Hypothalamus (tissue), 51 donors: Measurements from ENCODE around the gene ADA.
A peak's percentile ranks its signal among the peaks of the same experiment; 100 is the strongest.

Experiments
- DNase-seq, 51 donors: peaks; one replicate each; lab custom pipeline; 2025; lab: John Stamatoyannopoulos, UW

The ADA gene

DNA sequence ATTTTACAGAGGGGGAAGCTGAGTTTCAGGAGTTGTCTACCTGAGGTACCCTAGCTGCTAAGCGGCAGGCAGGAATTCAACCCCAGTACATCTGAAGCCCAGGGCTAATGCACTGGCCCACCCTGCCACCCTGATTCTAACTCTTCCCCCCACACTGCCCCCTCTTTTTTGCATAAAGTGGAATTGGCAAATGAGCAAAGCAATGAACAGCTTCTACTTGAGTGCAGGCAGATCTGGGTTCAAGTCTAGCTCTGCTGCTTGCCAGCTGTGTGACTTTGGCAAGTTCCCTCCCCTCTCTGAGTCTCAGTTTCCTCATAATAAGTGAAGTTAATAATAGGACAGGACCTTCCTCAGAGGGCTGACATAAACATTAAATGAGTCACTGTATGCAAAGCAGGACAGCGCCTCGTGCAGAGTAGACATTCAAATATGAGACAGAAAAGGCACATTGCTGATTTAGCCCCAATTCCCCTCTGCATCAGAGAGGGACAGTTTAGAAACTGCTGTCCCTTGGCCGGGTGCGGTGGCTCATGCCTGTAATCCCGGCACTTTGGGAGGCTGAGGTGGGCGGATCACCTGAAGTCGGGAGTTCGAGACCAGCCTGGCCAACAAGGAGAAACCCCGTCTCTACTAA is 4.7 kb downstream of the ADA start:
- no peak for DNase-seq

DNA sequence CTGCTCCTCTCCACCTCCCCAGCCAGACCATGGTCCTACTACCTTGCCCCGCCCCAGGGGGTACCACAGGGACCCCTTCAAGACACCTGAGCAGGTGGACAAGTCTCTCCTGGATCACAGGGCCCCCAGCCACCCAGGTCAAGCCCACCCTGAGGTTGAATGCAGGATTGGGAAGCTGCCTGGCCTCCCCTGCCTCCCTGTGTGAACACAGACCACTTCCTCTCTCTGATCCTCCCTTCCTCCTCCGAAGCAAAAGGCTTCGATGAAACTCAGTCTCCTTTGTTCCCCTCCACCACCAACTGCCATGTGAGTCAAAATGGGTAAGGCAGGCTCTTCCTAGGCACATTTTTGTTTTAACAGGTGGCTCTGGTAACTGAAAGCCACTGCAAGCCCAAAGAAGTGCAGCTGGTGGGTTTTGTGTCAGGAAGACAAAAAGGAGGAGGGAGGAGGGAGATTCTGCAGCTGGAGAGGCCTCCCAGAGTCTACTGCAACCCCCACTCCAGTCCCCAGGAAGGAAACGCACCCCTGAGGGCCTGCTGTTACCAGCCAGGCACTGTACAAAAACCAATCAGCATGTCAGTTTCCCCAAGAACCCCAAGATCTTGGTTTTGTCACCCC is 5.4 kb downstream of the ADA start:
- DNase-seq: no peak

DNA sequence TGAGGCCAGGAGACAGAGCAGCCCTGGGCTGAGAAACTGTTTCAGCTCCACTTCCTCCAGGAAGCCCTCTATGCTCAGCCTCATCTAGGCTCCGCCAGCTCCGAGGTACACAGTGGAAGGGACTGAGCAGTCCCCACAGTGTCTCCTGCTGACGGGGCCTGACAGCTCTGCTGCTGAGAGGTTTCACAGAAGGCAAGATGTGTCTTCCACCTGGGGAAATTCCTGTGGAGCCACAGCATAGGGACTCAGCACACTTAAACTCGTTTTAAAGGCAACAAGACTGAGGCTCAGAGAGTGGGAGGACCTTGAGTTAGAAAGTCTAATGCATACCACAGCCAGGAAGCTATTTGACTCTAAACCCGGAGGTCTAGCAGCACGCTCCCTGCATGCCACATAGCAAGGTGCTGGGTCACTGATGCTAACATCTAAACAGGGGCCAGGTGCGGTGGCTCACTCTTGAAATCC is 6.8 kb downstream of the ADA start:
- DNase-seq: no peak

DNA sequence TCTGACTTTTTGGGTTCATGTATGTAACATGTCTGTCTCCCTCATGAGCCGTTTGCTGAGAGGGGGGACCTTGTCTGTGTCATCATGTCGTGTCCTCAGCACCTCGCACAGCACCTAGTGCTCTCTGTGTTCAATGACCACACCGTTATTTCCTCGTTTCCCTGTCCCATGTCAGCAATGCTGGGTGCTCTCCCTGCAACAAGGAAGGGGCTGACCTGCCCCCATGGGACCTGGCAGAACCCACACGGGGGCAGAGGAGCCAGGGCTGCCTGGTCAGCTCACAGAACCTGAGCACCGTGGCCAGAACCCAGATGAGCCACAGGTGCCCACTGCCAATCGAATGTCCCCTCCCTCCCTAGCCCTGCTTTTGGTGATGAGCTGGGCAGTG is 7.3 kb downstream of the ADA start:
- no peak for DNase-seq

DNA sequence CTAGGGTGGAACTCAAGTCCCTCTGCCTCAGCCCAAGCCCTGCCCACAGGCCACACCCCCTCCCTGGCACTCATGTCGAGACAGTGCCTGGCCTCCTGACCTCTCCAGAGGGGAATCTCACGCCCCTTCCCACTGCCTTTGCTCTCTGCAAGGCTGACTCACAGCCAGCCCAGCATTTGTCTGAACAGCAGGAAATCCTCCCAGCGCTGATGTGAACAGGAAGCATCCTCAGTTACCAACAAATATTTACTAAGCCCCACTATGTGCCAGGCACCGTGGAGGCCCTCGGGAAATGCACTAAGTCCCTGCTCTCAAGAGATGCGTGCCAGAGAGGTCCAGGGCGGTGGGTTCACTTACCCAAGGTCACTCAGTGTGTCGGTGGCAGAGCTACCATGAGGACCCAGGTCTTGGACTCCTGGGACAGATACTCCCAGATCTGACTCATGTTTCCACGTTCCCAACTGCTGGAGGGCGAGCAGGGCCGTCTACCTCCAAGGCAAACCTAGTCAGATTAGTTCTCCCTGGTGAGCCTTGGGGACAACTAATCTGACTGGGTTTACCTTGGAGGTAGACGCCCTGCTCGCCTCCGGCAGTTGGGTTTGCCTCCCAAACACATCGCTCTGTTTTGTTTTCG is 7.8 kb downstream of the ADA start:
- DNase-seq: peak in 3 of 51 donors; percentile 5 to 10 (median 6)

DNA sequence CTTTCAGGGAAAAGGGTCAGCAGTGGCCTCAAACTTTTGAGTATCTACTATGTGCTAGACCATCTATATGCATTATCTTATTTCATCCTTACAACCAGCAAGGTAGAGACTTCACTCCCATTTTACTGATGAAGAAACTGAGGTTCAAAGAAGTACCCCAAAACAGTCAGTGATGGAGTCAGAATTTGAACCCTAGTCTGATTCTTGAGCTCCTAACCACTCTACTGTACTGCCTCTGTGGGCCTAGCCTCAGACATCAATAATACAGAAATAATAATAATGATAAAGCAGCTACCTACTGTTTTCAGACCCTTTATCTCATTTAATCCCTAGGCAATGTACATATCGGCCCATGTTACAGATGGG is 8.4 kb downstream of the ADA start:
- no peak for DNase-seq

DNA sequence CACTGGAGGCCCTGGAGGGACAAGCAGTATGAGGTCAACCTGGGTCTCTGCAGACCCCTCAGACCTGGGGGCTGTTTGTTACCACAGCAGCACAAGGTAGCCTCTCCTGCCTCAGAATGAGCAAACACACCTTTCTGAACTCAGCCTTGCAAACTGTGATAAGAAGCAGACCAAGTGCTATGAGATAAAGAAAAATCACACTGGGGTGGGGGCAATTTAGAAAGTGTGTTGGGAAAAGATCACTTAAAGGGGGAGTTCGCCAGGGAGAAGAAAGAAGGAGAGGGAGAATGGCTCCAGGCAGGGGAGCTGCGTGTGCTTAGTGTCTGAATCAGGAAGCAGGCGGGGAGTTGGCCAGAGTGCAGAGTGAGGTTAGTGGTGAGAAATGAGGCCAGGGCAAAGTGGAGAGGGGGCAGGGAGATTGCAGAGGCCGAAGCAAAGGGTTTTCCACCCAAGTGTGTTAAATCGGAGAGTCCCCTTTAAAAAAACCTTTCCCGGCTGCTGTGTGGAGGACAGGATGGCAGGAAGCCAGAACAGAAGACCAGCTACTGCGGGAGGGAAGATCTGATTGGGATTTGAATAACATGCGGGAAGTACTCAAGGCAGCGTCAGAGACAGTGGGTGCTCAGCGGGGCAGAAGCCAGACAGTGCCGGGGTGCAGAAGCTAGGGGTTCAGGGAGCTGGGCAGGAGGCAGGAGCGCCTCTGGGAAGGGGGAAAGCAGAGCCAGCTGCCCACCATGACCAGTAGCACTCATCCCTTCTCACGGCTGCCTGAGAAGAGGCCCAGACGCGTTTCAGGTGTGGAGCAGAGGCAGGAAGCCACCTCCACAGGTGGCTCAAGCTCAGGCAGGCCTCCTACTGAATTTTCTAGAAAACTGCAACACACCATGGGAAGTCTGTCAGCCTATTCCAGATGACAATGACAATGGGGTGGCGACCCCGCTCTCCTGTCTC is 9.0 kb downstream of the ADA start:
- DNase-seq: peak in 37 of 51 donors; percentile 10 to 75 (median 46)

DNA sequence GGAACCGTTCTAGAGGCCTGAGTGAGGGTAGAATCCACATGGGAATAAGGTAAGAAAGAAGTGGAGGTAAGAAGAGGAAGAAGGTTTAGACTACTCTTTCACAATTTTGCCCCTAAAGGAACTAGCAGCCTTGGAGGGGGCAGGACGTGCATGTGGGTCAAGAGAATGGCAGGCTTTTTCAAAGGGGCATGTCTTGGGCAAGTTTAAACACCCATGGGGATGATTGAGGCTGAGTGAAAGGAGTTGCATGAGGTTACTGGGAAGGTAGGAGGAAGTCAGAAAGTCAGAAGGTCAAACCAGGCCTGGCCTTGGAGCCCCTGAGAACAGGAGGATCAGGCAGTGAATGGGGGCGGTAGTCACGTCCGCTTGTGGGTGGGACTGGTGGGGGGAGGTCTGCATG is 10.2 kb downstream of the ADA start:
- DNase-seq: no peak

DNA sequence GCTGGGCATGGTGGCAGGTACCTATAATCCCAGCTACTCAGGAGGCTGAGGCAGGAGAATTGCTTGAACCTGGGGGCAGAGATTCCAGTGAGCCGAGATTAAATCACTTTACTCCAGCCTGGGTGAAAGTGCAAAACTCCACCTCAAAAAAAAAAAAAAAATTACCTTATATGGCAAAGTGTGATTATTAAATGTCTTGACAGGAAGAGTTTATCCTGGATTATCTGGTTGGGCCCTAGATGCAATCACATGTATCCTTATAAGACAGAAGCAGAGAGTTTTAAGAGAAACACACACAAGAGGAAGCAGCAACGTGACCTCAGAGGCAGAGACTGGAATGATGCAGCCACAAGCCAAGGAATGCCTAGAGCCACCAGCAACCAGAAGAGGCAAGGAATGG is 11.0 kb downstream of the ADA start:
- DNase-seq: no peak

DNA sequence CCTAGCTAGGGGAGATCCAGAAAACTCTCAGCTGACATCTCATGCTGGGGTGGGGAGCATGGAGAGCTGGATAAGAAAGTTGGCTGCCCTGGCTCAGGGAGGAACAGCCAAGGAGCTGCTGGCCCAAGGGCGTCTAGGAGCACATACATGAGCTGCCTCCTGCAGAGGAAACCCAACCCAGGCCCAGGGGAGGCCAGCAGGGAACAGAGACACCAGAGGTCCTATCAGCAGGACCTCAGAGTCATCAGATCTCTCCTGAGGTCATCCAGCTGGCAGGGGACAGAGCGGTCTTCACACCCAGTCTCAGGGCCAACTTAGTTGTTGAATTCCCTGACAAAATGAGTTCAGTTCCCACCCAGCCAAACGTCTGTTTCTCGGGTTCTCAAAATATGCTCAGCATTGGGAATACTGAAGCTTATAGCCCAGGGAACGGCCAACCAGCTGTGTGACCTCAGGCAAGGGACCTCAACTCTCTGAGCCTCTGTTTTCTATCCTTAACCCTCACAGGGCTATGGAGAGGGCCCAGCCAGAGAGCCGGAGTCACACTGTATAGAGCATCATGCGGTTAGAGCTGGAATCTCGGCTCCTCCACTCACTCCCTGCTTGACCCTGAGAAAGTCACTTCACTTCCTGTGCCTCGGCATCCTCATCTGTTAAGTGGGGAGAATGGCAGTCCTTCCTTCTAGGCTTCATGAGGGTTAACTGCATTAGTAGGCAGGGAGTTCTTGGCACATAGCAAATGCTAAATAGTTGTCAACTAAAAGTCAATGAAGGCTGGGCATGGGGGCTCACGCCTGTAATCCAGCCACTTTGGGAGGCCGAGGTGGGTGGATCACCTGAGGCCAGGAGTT is 13.8 kb downstream of the ADA start:
- DNase-seq: no peak

DNA sequence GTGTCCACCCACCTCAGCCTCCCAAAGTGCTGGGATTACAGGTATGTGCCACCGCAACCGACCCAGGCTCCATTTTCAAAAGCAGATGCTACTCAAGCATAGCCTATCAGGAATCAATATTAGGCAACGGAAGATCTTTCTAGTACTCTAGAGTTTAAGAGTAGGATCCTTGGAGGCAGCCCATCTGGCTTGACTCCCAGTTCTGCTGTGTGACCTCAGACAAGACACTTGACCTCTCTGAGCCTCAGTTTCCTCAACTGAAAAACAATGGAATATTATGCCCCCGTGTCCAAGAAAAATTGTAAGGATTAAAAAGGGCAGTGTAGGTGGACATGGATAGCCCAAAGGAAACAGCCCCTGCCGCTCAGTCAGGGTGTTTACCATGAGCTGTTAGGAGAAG is 14.5 kb downstream of the ADA start:
- no peak for DNase-seq

DNA sequence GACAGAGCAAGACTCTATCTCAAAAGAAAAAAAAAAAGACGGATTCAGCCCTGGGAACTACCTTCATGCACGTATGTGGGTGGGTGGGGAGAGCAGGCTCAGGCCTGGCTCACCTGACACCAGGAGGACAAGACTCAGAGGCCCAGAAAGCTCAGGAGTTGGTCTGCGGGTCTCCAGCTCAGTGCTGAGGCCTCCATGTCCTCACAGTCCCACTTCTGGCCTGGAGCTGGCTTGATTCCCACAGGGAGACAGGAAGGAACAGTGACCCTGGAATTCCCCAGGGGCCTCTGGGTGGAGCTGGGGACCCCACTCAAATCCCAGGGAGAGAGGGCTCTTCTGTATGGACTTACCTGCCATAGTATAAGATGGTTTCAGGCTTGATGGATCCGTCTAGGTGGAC is 15.6 kb downstream of the ADA start:
- DNase-seq: no peak

DNA sequence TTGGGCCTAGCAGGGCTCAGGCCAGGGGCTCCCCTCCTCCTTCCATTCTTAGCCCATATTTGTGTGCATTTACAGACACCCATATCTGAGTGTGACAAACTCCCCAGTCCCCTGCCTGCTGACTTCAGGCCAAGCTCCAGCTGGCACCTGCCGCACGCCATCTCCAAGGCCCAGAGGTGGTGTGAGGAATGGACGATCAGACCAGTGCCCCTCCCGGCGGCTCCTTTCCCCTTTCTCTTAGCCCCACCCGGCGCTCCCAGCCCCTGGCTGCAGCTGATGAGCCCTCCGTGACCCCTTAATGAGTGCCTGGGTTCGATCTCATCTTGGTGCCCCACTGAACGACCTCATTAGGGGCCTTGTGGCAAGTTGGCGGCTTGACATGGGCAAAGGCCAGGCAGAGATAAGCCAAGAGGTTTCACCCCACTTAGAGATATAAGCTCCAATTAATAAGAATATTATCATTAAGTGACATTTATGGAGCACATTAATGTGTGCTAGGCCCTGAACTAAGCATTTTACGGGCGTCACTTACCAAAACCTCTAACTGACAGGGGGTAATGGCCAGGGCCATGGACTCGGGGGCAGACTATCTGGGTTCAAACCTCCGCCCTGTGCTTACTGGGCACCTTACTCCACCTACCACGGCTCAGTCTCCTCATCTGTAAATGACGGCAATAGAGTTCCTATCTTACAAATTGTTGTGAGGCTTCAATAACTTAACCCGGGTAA is 17.5 kb downstream of the ADA start:
- no peak for DNase-seq

DNA sequence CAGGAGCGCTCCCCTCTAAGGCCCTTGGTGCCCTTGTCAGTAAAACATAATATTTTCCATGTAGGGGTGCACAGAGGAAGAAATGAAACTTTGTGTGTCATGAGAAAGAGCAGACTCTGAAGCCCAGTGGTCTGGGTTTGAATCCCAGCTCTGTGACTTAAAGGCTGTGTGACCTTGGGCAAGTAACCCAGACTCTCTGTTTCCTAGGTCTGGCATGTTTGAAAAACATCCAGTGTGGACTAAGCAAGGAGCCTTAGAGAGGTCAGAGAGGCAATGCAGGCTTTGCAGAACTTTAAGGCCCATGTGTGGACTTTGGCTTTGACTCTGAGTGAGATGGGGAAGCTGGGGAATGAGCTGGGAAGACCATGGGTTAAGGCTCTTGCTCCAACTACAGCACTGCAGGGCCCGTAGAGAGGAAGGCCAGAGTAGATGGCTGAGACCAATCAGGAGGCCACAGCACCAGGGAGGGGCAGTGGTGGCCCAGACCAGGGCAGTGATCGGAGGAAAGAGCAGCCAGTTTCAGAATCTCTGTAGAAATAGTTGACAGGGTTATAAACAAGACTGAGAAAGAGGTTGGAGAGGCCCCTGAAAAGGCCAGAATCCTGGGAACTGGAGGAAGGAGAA is 18.2 kb downstream of the ADA start:
- DNase-seq: peak in 2 of 51 donors; percentile 10 to 13

DNA sequence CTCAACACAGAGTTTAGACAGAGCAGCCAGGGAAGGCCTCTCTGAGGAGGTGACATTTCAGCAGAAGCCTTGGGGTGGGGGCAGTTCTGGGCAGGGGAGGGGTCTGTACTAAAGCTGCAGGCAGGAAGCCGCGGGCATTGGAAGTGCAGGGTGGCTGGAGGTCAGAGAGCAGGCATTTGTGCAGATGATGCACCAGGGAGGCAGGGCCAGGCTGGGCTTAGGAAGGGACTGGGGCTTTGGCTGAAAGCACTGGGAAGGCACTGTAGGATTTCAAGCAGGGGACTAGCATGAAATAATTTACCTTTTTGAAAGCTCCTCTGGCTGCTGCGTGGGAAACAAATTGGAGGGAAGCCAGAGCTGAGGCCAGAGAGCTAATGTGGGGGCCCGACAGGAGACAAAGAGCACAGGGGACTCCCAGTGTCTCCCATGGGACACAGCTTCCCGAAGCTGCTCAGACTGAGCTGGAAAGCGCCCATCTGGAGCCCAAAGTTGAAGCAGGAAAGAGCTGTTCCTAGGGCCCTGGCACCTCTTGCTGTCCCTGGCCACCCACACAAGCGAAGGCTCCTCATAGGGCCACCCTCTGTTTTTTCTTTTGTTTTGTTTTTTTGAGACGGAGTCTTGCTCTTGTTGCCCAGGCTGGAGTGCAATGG is 19.3 kb downstream of the ADA start:
- DNase-seq: no peak

DNA sequence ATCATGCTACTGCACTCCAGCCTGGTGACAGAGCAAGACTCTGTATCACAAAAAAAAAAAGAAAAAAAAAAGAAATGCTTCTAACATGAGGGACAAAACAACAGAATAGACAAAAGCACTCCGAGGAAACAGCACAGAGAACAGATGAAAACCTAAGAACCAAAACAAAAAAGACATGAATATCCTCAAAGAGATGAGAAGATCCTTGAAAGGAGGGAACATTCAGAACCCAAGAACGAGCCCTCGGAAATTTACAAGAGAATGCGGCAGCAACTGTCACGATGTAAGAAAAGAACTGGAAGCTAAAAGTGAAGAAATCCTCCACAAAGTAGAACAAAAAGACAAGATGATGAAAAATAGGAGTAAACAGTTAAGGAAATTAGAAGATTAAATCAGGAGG is 21.2 kb downstream of the ADA start:
- DNase-seq: no peak

DNA sequence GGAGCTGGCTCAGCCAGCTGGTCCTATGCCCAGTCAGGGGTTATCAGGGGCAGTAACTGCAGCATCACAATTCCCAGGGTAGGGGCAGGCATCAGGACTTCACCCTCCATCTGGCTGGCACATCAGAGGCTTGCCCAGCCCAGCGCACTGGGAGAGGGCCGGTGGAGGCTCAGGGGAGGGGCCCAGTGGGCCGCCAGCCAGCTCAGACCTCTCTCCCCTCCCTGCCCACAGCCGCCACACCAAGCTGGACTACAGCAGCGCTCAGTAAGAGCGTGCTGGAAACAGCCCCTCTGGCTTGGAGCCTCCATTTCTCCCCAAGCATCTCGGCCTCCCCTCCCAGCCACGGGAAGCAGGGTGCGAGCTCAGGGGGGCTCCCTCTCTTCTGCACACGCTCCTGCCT is 22.0 kb downstream of the ADA start:
- DNase-seq: peak in 10 of 51 donors; percentile 9 to 52 (median 30)

DNA sequence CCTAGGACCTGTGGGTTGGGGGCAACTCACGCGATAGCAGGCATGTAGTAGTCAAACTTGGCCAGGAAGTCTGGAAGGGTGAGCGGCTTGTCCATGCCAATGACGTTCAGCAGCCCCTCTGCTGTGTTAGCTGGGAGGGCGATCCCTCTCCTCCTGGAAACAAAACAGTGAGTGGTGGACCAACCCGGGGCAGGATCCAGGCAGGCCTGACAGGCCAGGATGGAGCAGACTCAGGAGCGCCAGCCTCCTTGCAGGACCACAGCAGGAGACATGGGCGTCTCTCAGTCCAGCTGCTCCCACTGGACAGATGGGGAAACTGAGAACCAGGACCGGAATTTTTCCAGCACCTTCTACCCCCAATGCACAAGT is 22.5 kb downstream of the ADA start:
- no peak for DNase-seq
